ENCODE data around the gene ZNF76. TPM values are rescaled to one million over a fixed set of nuclear protein-coding genes. Genes with fewer than 3 reads are reported as not detected.

The ZNF76 gene
- total RNA-seq, 1 donor from 2014 or later: 20.3 TPM

- Mint-ChIP-seq H3K27ac (ENCODE audit: unreplicated experiment) (peak overlapping the region; percentile 91), H3K4me1 (ENCODE audit: low read depth) (peaks cover 29% of the 10 kb centered on the region), H3K27me3 (ENCODE audit: low read depth) (peaks cover 5% of the 10 kb centered on the region), H3K36me3 (ENCODE audit: low read depth) (peaks cover 2% of the 10 kb centered on the region), H3K9me3 (ENCODE audit: low read depth) (no peaks in the 10 kb centered on the region), H3K4me3 (ENCODE audit: unreplicated experiment) (peak overlapping the region; percentile 92)
- no peak for TF ChIP-seq CTCF (IDR thresholded peaks at IDR 0.05)
- DNase-seq (ENCODE audit: low spot score): peak; percentile 56
Observed at GRCh38 chr6:35343092-35343834, 83.7 kb downstream of the ZNF76 start.

- Mint-ChIP-seq H3K9me3 (ENCODE audit: low read depth) (no peaks in the 10 kb centered on the region), H3K27me3 (ENCODE audit: low read depth) (peaks cover 3% of the 10 kb centered on the region), H3K4me1 (ENCODE audit: low read depth) (peaks cover 29% of the 10 kb centered on the region), H3K27ac (ENCODE audit: unreplicated experiment) (peak overlapping the region; percentile 91), H3K36me3 (ENCODE audit: low read depth) (peaks cover 7% of the 10 kb centered on the region), H3K4me3 (ENCODE audit: unreplicated experiment) (peak overlapping the region; percentile 92)
- DNase-seq (ENCODE audit: low spot score): no peak
- no peak for TF ChIP-seq CTCF (IDR thresholded peaks at IDR 0.05)
Observed at GRCh38 chr6:35343835-35344550, 84.5 kb downstream of the ZNF76 start.

Other genes starting within 250 kb of the ZNF76 start
- not detected in 3 replicates for gene TCP11, start 118.4 kb upstream of the ZNF76 start, total RNA-seq
- gene SCUBE3, start 45.8 kb upstream of the ZNF76 start, total RNA-seq: 32.7 to 96.6 TPM (median 93.0 TPM) in 3 replicates
- gene DEF6, start 38.1 kb downstream of the ZNF76 start, total RNA-seq: 0.82 to 1.1 TPM (median 0.82 TPM) in 3 replicates
- 25.9 to 28.3 TPM (median 27.0 TPM) in 3 replicates for gene PPARD, start 82.8 kb downstream of the ZNF76 start, total RNA-seq
- gene FANCE, start 192.6 kb downstream of the ZNF76 start, total RNA-seq: 5.6 to 7.4 TPM (median 6.8 TPM) in 3 replicates
- 844 to 899 TPM (median 848 TPM) in 3 replicates for gene RPL10A, start 208.7 kb downstream of the ZNF76 start, total RNA-seq
- gene TEAD3, start 237.3 kb downstream of the ZNF76 start, total RNA-seq: 35.1 to 57.1 TPM (median 56.8 TPM) in 3 replicates